ENCODE data around the gene SULT1C4. TPM values are rescaled to one million over a fixed set of nuclear protein-coding genes. Genes with fewer than 3 reads are reported as not detected.
"Not testable (repeated sequence)": the region's sequence is repeated elsewhere in the genome, so short reads cannot be mapped to it uniquely, and the experiment has no call there.

The SULT1C4 gene
- total RNA-seq, 1 donor from 2014 or later = 8.0 TPM

DNA sequence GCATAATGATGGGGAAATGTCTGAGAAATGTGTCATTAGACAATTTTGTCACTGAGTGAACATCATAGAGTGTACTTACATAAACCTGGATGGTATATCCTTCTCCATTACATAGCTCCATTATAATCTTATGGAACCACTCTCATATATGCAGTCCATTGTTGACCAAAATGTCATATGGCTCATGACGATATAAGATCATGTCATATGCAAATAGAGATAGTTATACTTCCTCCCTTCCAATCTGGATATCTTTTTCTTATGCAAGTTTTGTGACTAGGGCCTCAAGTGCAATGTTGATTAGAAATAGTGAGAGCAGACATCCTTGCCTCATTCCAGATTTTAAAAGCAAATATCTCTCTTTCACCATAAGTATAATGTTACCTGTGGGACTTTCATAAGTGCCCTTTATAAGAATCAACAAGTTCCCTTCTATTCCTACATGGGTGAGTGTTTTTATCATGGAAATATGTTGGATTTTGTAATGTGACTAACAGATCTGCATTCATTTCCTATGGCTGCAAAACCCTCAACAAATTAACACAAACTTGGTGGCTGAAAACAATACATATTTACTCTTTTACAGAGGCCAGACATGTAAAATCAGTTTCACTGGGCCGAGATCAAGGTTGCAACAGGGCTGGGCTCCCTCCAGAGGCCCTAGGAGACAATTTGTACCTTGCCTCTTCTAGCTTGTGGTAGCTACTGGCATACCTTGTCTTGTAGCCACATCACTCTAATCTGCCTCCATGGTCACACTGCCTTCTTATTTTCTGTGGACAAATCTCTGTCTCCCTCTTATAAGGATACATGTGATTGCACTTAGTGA lies 21.6 kb upstream of the SULT1C4 start:
- Mint-ChIP-seq H3K4me3 (no peak overlapping the region), H3K36me3 (ENCODE audit: low read depth) (no peaks in the 10 kb centered on the region), H3K9me3 (peaks cover 6% of the 10 kb centered on the region), H3K4me1 (no peaks in the 10 kb centered on the region), H3K27ac (ENCODE audit: unreplicated experiment) (no peak overlapping the region), H3K27me3 (ENCODE audit: low read depth) (no peaks in the 10 kb centered on the region)
- TF ChIP-seq, protein P1, sequence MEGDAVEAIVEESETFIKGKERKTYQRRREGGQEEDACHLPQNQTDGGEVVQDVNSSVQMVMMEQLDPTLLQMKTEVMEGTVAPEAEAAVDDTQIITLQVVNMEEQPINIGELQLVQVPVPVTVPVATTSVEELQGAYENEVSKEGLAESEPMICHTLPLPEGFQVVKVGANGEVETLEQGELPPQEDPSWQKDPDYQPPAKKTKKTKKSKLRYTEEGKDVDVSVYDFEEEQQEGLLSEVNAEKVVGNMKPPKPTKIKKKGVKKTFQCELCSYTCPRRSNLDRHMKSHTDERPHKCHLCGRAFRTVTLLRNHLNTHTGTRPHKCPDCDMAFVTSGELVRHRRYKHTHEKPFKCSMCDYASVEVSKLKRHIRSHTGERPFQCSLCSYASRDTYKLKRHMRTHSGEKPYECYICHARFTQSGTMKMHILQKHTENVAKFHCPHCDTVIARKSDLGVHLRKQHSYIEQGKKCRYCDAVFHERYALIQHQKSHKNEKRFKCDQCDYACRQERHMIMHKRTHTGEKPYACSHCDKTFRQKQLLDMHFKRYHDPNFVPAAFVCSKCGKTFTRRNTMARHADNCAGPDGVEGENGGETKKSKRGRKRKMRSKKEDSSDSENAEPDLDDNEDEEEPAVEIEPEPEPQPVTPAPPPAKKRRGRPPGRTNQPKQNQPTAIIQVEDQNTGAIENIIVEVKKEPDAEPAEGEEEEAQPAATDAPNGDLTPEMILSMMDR (conservative IDR thresholded peaks at IDR 0.05) = no peak
- DNase-seq (ENCODE audit: low read depth, low spot score) = no peak

DNA sequence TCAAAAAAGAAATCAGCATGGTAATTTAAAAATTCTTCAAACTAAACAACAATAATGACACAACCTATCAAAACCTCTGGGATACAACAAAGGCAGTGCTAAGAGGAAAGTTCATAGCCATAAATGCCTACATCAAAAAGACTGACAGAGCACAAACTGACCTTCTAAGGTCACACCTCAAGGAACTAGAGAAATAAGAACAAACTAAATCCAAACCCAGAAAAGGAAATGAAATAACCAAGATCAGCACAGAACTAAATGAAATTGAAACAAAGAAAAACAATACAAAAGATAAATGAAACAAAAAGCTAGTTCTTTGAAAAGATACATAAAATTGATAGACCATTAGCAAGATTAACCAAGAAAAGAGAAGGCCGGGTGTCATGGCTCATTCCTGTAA lies 18.4 kb upstream of the SULT1C4 start:
- not testable (repeated sequence) for H3K36me3 Mint-ChIP-seq (ENCODE audit: low read depth); H3K9me3 Mint-ChIP-seq; H3K4me1 Mint-ChIP-seq; H3K27me3 Mint-ChIP-seq (ENCODE audit: low read depth); DNase-seq (ENCODE audit: low read depth, low spot score); H3K4me3 Mint-ChIP-seq; H3K27ac Mint-ChIP-seq (ENCODE audit: unreplicated experiment)

DNA sequence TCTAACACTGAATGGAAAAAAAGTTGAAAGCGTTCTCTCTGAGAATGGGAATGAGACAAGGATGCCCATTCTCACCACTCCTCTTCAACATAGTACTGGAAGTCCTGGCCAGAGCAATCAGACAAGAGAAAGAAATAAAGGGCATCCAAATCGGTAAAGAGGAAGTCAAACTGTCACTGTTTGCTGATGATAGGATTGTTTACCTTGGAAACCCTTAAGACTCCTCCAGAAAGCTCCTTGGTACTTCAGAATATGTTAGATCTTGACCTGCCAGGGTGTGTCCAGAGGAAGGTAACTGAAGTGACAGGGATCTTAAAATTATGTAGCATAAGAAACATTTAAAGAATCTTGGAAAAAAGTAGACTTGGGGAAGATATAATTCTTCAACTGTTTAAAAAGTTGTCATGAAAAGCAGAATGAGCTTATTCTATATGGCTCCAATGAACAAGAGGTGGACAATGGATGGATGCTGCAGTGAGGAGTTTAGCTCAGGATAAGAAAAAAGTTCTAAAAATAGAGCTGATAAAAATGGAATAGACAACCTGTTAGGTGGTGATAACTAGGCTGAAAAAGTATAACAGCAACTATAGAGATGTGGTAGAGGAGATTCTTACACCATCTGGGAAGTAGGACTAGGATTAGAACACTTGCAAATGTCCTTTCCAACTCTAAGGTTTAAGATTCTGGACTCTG lies 16.8 kb upstream of the SULT1C4 start:
- H3K4me1 Mint-ChIP-seq = peaks cover 6% of the 10 kb centered on the region
- no peaks in the 10 kb centered on the region for H3K27me3 Mint-ChIP-seq (ENCODE audit: low read depth)
- TF ChIP-seq, protein P1 (conservative IDR thresholded peaks at IDR 0.05) = no peak
- no peak overlapping the region for H3K27ac Mint-ChIP-seq (ENCODE audit: unreplicated experiment)
- peaks cover 14% of the 10 kb centered on the region for H3K9me3 Mint-ChIP-seq
- no peaks in the 10 kb centered on the region for H3K36me3 Mint-ChIP-seq (ENCODE audit: low read depth)
- DNase-seq (ENCODE audit: low read depth, low spot score) = no peak
- no peak overlapping the region for H3K4me3 Mint-ChIP-seq

DNA sequence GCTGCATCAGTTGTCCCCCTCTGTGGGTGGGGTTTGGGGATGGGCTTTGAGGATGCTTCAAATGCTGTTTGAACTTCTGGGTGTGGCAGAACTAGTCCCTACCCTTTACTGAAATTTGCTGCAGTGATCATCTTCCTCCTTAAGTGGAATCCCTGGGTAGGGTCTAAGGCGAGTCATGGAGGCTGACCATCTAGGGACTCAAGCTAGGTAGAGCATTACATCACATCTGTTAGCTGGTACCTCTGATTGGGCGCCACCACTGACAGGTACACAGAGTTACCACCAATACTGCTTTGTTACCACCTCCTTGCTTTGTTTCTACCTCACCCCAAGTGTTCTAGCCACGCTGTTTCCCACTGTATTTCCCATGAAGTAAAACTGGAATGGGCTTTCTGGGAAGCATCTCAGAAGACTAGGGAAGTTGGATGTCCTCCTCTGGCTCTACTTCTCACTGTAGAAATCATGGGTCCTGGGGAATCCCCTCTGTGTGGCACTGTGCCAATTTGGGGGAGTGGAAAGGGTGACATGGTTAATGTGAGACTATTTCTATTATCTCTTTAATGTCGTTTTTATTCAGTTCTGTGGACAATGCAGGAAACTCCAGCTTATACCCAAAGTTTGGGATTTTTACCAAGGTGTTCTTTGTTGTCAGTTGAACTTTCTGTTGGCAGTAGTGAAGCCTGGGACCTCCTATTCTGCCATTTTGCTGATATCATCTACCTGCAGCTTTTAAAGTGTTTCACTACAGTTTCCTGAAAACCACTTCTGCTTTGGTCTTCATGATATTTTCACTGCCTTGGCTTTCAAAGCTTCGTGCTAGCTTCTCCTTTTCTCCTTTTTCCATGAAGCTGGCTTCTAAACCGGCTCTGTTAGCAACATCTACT lies 14.5 kb upstream of the SULT1C4 start:
- Mint-ChIP-seq H3K9me3 (peaks cover 14% of the 10 kb centered on the region), H3K27me3 (ENCODE audit: low read depth) (no peaks in the 10 kb centered on the region), H3K36me3 (ENCODE audit: low read depth) (no peaks in the 10 kb centered on the region), H3K4me1 (peaks cover 6% of the 10 kb centered on the region), H3K27ac (ENCODE audit: unreplicated experiment) (no peak overlapping the region), H3K4me3 (no peak overlapping the region)
- DNase-seq (ENCODE audit: low read depth, low spot score) = no peak
- TF ChIP-seq, protein P1 (conservative IDR thresholded peaks at IDR 0.05) = no peak

DNA sequence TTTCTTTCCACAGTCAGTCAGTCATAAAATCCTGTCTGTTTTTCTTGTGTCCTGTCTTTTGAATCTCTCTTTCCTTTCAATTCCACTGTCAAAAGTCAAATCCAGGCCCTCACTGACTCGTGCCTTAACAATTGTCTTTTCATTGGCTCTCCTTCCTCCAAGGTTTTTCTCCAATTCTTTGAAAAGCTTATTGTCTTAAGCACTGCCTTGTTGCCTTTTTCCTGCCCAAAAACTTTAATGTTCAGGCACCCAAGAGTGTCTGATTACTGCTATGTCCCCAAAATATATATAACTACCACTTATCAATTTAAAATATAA lies 13.9 kb upstream of the SULT1C4 start:
- Mint-ChIP-seq H3K4me1 (peaks cover 6% of the 10 kb centered on the region), H3K4me3 (no peak overlapping the region), H3K27ac (ENCODE audit: unreplicated experiment) (no peak overlapping the region), H3K27me3 (ENCODE audit: low read depth) (no peaks in the 10 kb centered on the region), H3K36me3 (ENCODE audit: low read depth) (no peaks in the 10 kb centered on the region), H3K9me3 (peaks cover 14% of the 10 kb centered on the region)
- TF ChIP-seq, protein P1 (conservative IDR thresholded peaks at IDR 0.05) = no peak
- DNase-seq (ENCODE audit: low read depth, low spot score) = no peak

Measured in neural crest cell (in vitro differentiated cells).